Breast epithelium (tissue), 3 donors: ENCODE data around the gene ATAD3B.

Source experiments
- POLR2A ChIP-seq: fragments of 450-650 bp; IDR thresholded peaks from one replicate; pipeline ENCODE4 v1.6.1; 2016; ENCODE audit warnings: antibody characterized with exemption, mild to moderate bottlenecking, moderate library complexity
- TF ChIP-seq, protein P1 (sequence below), 3 donors: fragments of 450-650 bp; IDR thresholded peaks; one replicate each; pipeline ENCODE4 v1.5.1; 2016 to 2017; ENCODE audit warnings: antibody characterized with exemption in 3 of 3, mild to moderate bottlenecking in 3 of 3, moderate library complexity in 3 of 3

- no peak for TF ChIP-seq POLR2A
- TF ChIP-seq, protein P1, sequence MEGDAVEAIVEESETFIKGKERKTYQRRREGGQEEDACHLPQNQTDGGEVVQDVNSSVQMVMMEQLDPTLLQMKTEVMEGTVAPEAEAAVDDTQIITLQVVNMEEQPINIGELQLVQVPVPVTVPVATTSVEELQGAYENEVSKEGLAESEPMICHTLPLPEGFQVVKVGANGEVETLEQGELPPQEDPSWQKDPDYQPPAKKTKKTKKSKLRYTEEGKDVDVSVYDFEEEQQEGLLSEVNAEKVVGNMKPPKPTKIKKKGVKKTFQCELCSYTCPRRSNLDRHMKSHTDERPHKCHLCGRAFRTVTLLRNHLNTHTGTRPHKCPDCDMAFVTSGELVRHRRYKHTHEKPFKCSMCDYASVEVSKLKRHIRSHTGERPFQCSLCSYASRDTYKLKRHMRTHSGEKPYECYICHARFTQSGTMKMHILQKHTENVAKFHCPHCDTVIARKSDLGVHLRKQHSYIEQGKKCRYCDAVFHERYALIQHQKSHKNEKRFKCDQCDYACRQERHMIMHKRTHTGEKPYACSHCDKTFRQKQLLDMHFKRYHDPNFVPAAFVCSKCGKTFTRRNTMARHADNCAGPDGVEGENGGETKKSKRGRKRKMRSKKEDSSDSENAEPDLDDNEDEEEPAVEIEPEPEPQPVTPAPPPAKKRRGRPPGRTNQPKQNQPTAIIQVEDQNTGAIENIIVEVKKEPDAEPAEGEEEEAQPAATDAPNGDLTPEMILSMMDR (IDR thresholded peaks at IDR 0.05) = no peak
These were observed 16.1 kb downstream of the ATAD3B start for GRCh38 chr1:1487701-1488100.
